ENCODE data around the gene TTC27.

GRCh38 chr2:32775954-32776353, 148.1 kb downstream of the TTC27 start:
- TF ChIP-seq REST (IDR thresholded peaks at IDR 0.05) (no peak), YY1 (IDR thresholded peaks at IDR 0.05) (no peak), CTCF (IDR thresholded peaks at IDR 0.05; ENCODE audit: low read depth, low read length, missing input control) (no peak), HNF4A (conservative IDR thresholded peaks at IDR 0.05) (no peak), RAD21 (IDR thresholded peaks at IDR 0.05) (no peak), MAX (IDR thresholded peaks at IDR 0.05) (no peak), FOXA1 (IDR thresholded peaks at IDR 0.05) (no peak), ZBTB33 (IDR thresholded peaks at IDR 0.05) (no peak), FOXA2 (IDR thresholded peaks at IDR 0.05) (no peak), ATF3 (IDR thresholded peaks at IDR 0.05) (no peak), JUND (IDR thresholded peaks at IDR 0.05) (no peak), EGR1 (IDR thresholded peaks at IDR 0.05; ENCODE audit: low read depth in 2 of 2) (no peak)

Data from liver (tissue), 3 donors.